ENCODE results near the gene PLA2G2D.

GRCh38 chr1:20168564-20169491, 49.5 kb upstream of the PLA2G2D start:
- TF ChIP-seq ZFP3 (CRISPR knock-in tag; IDR thresholded peaks at IDR 0.05) (no peak), ZNF8 (CRISPR knock-in tag; IDR thresholded peaks at IDR 0.05) (no peak), CREB5 (CRISPR knock-in tag; IDR thresholded peaks at IDR 0.05; ENCODE audit: low read depth) (no peak), TCF4 (CRISPR knock-in tag; IDR thresholded peaks at IDR 0.05; ENCODE audit: borderline replicate concordance) (no peak), ZFP30 (CRISPR knock-in tag; IDR thresholded peaks at IDR 0.05) (no peak), SNAI2 (CRISPR knock-in tag; IDR thresholded peaks at IDR 0.05) (no peak), BACH2 (CRISPR knock-in tag; IDR thresholded peaks at IDR 0.05; ENCODE audit: borderline replicate concordance) (no peak), RARB (CRISPR knock-in tag; IDR thresholded peaks at IDR 0.05) (no peak), ARNTL (CRISPR knock-in tag; IDR thresholded peaks at IDR 0.05; ENCODE audit: borderline replicate concordance, low read depth) (no peak)
- TF ChIP-seq, protein P1, sequence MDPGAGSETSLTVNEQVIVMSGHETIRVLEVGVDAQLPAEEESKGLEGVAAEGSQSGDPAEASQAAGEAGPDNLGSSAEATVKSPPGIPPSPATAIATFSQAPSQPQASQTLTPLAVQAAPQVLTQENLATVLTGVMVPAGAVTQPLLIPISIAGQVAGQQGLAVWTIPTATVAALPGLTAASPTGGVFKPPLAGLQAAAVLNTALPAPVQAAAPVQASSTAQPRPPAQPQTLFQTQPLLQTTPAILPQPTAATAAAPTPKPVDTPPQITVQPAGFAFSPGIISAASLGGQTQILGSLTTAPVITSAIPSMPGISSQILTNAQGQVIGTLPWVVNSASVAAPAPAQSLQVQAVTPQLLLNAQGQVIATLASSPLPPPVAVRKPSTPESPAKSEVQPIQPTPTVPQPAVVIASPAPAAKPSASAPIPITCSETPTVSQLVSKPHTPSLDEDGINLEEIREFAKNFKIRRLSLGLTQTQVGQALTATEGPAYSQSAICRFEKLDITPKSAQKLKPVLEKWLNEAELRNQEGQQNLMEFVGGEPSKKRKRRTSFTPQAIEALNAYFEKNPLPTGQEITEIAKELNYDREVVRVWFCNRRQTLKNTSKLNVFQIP (CRISPR knock-in tag; IDR thresholded peaks at IDR 0.05; ENCODE audit: borderline replicate concordance, low read depth), result no peak
